Measurements from ENCODE around the gene TSPAN18. TPM values are rescaled to one million over a fixed set of nuclear protein-coding genes. Genes with fewer than 3 reads are reported as not detected.

The TSPAN18 gene
- total and polyA plus RNA-seq, 2 experiments from 2014 or later = 0.20 to 0.54 TPM

- Histone ChIP-seq H2AFZ (no peak overlapping the region), H3K9me3 (ENCODE audit: low read depth) (no peaks in the 10 kb centered on the region), H3F3A (ENCODE audit: insufficient read depth) (no peaks in the 10 kb centered on the region), H4K20me1 (ENCODE audit: insufficient read depth) (no peaks in the 10 kb centered on the region), H3K36me3 (ENCODE audit: low read depth) (no peaks in the 10 kb centered on the region), H3K9ac (no peak overlapping the region), H3K27me3 (replicated peaks; ENCODE audit: insufficient read depth) (peaks cover 18% of the 10 kb centered on the region), H3K27ac (no peak overlapping the region), H3K79me2 (ENCODE audit: insufficient read depth) (no peaks in the 10 kb centered on the region), H3K4me1 (ENCODE audit: insufficient read depth) (no peaks in the 10 kb centered on the region), H3K4me3 (no peak overlapping the region), H3K9me2 (ENCODE audit: insufficient read depth) (no peaks in the 10 kb centered on the region), H3K4me2 (ENCODE audit: unreplicated experiment) (no peak overlapping the region)
- 33 to 43% methylated on average over 2 of the region's 2 CpGs for WGBS, 2 experiments (ENCODE audit: low coverage in 1 of 2, low lambda C conversion rate in 2 of 2, missing lambda C conversion rate in 2 of 2)
- DNase-seq = no peak
- TF ChIP-seq EZH2phosphoT487 (IDR thresholded peaks at IDR 0.05; ENCODE audit: insufficient read depth, low read depth) (no peak), EZH2 (IDR thresholded peaks at IDR 0.05; ENCODE audit: insufficient read depth, poor library complexity, severe bottlenecking) (no peak)
- in situ Hi-C loops (cut with MboI) = no loop called here
Measured at GRCh38 chr11:44701276-44701675, 25.5 kb upstream of the TSPAN18 start.

GRCh38 chr11:44702889-44703288 is 23.9 kb upstream of the TSPAN18 start:
- H3K79me2 ChIP-seq (ENCODE audit: insufficient read depth) = no peaks in the 10 kb centered on the region
- no peak overlapping the region for H3K9ac ChIP-seq
- H3K9me3 ChIP-seq (ENCODE audit: low read depth) = no peaks in the 10 kb centered on the region
- no peak for DNase-seq
- no peaks in the 10 kb centered on the region for H3K36me3 ChIP-seq (ENCODE audit: low read depth)
- no peak overlapping the region for H3K27ac ChIP-seq
- H3K4me1 ChIP-seq (ENCODE audit: insufficient read depth) = no peaks in the 10 kb centered on the region
- H3K9me2 ChIP-seq (ENCODE audit: insufficient read depth) = no peaks in the 10 kb centered on the region
- peaks cover 15% of the 10 kb centered on the region for H3K27me3 ChIP-seq (replicated peaks; ENCODE audit: insufficient read depth)
- H3F3A ChIP-seq (ENCODE audit: insufficient read depth) = no peaks in the 10 kb centered on the region
- WGBS, 2 experiments (ENCODE audit: low coverage in 1 of 2, low lambda C conversion rate in 2 of 2, missing lambda C conversion rate in 2 of 2) = 25 to 36% methylated on average over 4 of the region's 4 CpGs
- H4K20me1 ChIP-seq (ENCODE audit: insufficient read depth) = no peaks in the 10 kb centered on the region
- no peak overlapping the region for H3K4me2 ChIP-seq (ENCODE audit: unreplicated experiment)
- no peak for TF ChIP-seq EZH2 (IDR thresholded peaks at IDR 0.05; ENCODE audit: insufficient read depth, poor library complexity, severe bottlenecking)
- no peak for TF ChIP-seq EZH2phosphoT487 (IDR thresholded peaks at IDR 0.05; ENCODE audit: insufficient read depth, low read depth)
- H3K4me3 ChIP-seq = no peak overlapping the region
- no peak overlapping the region for H2AFZ ChIP-seq
- in situ Hi-C loops (cut with MboI) = no loop called here

- Histone ChIP-seq H3K9ac (no peak overlapping the region), H3K9me3 (ENCODE audit: low read depth) (no peaks in the 10 kb centered on the region), H3K4me1 (ENCODE audit: insufficient read depth) (no peaks in the 10 kb centered on the region), H3K4me3 (no peak overlapping the region), H2AFZ (no peak overlapping the region), H3K27me3 (replicated peaks; ENCODE audit: insufficient read depth) (peaks cover 5% of the 10 kb centered on the region; the same call in 1 of the 2 replicates), H3K4me2 (ENCODE audit: unreplicated experiment) (no peak overlapping the region), H3K79me2 (ENCODE audit: insufficient read depth) (no peaks in the 10 kb centered on the region), H4K20me1 (ENCODE audit: insufficient read depth) (no peaks in the 10 kb centered on the region), H3K9me2 (ENCODE audit: insufficient read depth) (no peaks in the 10 kb centered on the region), H3K27ac (no peak overlapping the region), H3F3A (ENCODE audit: insufficient read depth) (no peaks in the 10 kb centered on the region), H3K36me3 (ENCODE audit: low read depth) (no peaks in the 10 kb centered on the region)
- WGBS, 2 experiments (ENCODE audit: low coverage in 1 of 2, low lambda C conversion rate in 2 of 2, missing lambda C conversion rate in 2 of 2) = 28 to 30% methylated on average over 2 of the region's 2 CpGs
- no peak for TF ChIP-seq EZH2phosphoT487 (IDR thresholded peaks at IDR 0.05; ENCODE audit: insufficient read depth, low read depth)
- no peak for TF ChIP-seq EZH2 (IDR thresholded peaks at IDR 0.05; ENCODE audit: insufficient read depth, poor library complexity, severe bottlenecking)
- in situ Hi-C loops (cut with MboI) = no loop called here
- no peak for DNase-seq
Measured at GRCh38 chr11:44707094-44707493, 19.7 kb upstream of the TSPAN18 start.

GRCh38 chr11:44708009-44708408 is 18.8 kb upstream of the TSPAN18 start:
- H3K36me3 ChIP-seq (ENCODE audit: low read depth) = no peaks in the 10 kb centered on the region
- DNase-seq = no peak
- no peaks in the 10 kb centered on the region for H3K4me1 ChIP-seq (ENCODE audit: insufficient read depth)
- no peak overlapping the region for H3K9ac ChIP-seq
- no peak overlapping the region for H3K4me2 ChIP-seq (ENCODE audit: unreplicated experiment)
- 60 to 66% methylated on average over 10 of the region's 10 CpGs for WGBS, 2 experiments (ENCODE audit: low coverage in 1 of 2, low lambda C conversion rate in 2 of 2, missing lambda C conversion rate in 2 of 2)
- peaks cover 14% of the 10 kb centered on the region for H3K27me3 ChIP-seq (replicated peaks; ENCODE audit: insufficient read depth)
- no peak overlapping the region for H3K27ac ChIP-seq
- no peak overlapping the region for H3K4me3 ChIP-seq
- H3K79me2 ChIP-seq (ENCODE audit: insufficient read depth) = no peaks in the 10 kb centered on the region
- in situ Hi-C loops (cut with MboI) = no loop called here
- H3K9me2 ChIP-seq (ENCODE audit: insufficient read depth) = no peaks in the 10 kb centered on the region
- H3K9me3 ChIP-seq (ENCODE audit: low read depth) = no peaks in the 10 kb centered on the region
- H4K20me1 ChIP-seq (ENCODE audit: insufficient read depth) = no peaks in the 10 kb centered on the region
- TF ChIP-seq EZH2 (IDR thresholded peaks at IDR 0.05; ENCODE audit: insufficient read depth, poor library complexity, severe bottlenecking) (no peak), EZH2phosphoT487 (IDR thresholded peaks at IDR 0.05; ENCODE audit: insufficient read depth, low read depth) (no peak)
- no peak overlapping the region for H2AFZ ChIP-seq
- no peaks in the 10 kb centered on the region for H3F3A ChIP-seq (ENCODE audit: insufficient read depth)

Measured in GM23248 (cell line).